ENCODE results near the gene INSC.

DNA sequence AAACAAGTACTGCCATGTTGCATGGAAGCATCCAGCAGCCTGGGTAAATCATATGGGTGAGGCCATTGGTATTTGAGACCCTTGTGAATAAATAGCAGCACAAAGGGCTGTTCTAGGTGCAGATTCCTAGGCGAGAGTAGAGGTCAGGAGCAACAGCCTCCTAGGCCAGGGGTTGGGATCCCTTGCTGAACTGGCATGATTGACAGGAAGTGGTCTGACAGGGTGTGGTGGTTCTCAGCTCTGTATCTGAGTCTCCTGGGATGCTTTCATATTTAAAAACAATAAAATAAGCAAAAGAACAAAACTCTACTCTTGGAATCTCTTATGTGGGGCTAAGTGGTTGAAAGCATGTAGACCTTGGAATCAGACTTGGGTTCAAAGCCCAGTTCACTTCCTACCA is 35.8 kb downstream of the INSC start:
- TF ChIP-seq, protein P1, sequence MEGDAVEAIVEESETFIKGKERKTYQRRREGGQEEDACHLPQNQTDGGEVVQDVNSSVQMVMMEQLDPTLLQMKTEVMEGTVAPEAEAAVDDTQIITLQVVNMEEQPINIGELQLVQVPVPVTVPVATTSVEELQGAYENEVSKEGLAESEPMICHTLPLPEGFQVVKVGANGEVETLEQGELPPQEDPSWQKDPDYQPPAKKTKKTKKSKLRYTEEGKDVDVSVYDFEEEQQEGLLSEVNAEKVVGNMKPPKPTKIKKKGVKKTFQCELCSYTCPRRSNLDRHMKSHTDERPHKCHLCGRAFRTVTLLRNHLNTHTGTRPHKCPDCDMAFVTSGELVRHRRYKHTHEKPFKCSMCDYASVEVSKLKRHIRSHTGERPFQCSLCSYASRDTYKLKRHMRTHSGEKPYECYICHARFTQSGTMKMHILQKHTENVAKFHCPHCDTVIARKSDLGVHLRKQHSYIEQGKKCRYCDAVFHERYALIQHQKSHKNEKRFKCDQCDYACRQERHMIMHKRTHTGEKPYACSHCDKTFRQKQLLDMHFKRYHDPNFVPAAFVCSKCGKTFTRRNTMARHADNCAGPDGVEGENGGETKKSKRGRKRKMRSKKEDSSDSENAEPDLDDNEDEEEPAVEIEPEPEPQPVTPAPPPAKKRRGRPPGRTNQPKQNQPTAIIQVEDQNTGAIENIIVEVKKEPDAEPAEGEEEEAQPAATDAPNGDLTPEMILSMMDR (conservative IDR thresholded peaks at IDR 0.05): no peak
- no peak for TF ChIP-seq ZFX (IDR thresholded peaks at IDR 0.05)
